ENCODE measurements around the gene LACTBL1. TPM values are rescaled to one million over a fixed set of nuclear protein-coding genes. Genes with fewer than 3 reads are reported as not detected.

LACTBL1 gene
- total RNA-seq, 2 experiments from 2014 or later = not detected

DNA sequence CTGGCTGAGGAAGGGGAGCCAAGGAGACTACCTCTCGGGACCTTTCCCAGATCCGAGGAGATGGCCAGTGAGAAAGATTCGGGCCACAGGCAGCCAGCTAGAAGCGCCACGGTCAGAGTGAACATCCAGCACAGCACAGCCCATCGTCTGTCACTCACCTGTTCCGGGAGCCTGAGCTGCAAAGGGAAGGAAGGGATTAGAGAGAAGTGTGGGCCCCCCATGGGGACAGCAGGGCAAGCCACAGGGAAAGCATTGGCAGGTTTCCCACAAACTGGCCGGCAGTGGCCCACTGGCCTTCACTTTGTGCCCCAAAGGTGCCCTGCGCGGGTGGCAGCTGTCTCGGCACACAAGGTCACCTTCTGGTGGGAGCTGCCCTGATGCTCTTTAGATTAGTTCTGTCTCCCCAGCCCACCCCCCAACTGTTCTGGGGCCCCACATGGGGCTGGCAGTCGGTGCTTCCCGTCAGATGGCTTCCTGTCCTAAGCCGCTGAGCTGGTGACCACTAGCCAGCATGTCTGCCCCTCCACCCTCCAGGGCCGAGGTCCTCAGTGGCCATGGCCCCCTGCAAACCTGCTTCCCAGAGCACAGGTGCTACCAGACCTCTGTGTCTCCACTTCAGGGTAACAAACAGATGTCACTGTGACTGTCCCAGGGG is 56.7 kb downstream of the LACTBL1 start:
- POLR2A ChIA-PET = no interaction called here

DNA sequence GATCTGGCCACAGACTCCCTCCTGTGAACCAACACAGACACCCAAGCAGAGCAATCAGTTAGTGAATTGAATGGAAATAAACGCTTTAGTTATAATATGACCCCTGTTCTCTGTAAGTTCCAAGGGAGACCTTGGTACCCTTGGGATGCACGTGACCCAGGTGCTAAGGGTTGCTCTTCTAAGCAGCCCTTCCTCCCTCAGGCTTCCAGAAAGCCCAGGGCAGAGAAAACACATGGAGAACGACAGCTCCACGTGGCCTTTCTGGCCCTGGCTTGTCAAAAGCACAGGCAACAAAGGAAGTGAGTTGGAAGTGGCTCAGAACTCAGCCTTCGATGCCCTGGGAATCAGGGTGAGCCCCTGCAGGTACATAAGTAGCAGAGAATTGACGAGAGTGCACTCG is 57.4 kb downstream of the LACTBL1 start:
- ChIA-PET POLR2A (no interaction called here), CTCF (no interaction called here)

More for the DNA sequence above, 56.7 kb downstream of the LACTBL1 start:
- CTCF ChIA-PET = no interaction called here

- POLR2A ChIA-PET = no interaction called here
- CTCF ChIA-PET = no interaction called here
Measured at GRCh38 chr1:22914633-22915217, 57.9 kb downstream of the LACTBL1 start.

GRCh38 chr1:22914156-22914555 is 58.5 kb downstream of the LACTBL1 start:
- POLR2A ChIA-PET = no interaction called here
- CTCF ChIA-PET = no interaction called here

DNA sequence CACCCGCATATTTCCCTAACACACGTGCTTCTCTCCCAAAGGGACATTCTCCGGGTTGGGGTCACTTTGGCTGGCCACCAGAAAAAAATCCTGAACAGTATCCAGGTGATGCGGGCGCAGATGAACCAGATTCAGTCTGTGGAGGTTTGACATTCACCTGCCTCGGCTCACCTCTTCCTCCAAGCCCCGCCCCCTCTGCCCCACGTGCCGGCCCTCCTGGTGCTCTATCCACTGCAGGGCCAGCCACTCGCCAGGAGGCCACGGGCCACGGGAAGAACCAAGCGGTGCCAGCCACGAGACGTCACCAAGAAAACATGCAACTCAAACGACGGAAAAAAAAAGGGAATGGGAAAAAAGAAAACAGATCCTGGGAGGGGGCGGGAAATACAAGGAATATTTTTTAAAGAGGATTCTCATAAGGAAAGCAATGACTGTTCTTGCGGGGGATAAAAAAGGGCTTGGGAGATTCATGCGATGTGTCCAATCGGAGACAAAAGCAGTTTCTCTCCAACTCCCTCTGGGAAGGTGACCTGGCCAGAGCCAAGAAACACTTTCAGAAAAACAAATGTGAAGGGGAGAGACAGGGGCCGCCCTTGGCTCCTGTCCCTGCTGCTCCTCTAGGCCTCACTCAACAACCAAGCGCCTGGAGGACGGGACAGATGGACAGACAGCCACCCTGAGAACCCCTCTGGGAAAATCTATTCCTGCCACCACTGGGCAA is 59.1 kb downstream of the LACTBL1 start:
- ChIA-PET POLR2A (no interaction called here), CTCF (no interaction called here)

GRCh38 chr1:22912311-22912710 is 60.4 kb downstream of the LACTBL1 start:
- CTCF ChIA-PET = no interaction called here
- POLR2A ChIA-PET = interaction anchor here (0.6 kb wide), 1 partner anchor 76 kb away, joined by 22 read pairs; no protein-coding TSS in a partner anchor

DNA sequence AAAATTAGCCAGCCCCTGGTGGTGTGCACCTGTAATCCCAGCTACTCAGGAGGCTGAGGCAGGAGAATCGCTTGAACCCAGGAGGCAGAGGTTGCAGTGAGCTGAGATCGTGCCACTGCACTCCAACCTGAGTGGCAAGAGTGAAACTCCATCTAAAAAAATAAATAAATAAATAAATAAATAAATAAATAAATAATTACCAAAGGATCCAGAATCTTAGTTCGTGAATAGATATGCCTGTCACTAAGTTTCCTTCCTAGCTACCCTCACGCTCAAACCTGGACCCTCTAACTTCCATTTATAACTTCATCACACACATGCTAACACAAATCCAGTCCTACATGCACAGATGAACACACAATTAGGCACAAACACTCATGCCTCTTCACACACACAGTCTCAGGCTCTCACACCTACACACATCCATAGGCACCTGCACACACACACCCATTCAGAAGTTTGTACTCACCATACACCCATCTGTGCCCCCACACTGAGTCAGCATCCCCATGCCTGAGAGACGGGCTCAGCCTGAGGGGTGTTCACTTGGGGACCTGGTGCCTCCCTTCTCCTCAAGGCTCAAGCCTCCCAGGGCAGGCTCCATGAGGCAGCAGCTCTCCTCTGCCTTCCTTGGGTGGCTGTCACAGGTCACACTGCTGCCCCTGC is 61.5 kb downstream of the LACTBL1 start:
- ChIA-PET POLR2A (no interaction called here), CTCF (no interaction called here)

- ChIA-PET POLR2A (no interaction called here), CTCF (no interaction called here)
Measured at GRCh38 chr1:22910286-22910685, 62.4 kb downstream of the LACTBL1 start.

GRCh38 chr1:22908880-22909426 is 63.7 kb downstream of the LACTBL1 start:
- POLR2A ChIA-PET = no interaction called here
- CTCF ChIA-PET = no interaction called here

- POLR2A ChIA-PET = no interaction called here
- CTCF ChIA-PET = no interaction called here
Measured at GRCh38 chr1:22907528-22907927, 65.1 kb downstream of the LACTBL1 start.

DNA sequence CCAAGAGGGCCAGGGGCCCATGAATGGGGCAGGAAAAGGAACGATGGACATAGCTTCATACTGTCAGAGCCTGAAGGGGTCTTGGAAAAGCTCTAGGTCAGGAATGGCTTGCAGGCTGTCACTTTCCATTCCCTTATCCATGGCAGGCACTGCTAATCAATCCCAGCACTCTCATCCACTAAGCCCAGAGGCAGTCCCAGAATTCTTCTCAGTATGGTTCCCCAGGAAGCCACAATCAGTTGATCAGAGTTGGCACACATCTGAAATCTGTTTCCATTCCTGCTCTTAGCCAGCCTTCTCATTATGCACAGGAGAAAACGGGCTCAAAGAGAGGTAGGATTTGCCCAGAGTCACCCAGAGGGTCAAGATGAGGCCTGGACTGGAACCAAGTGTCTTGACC is 65.7 kb downstream of the LACTBL1 start:
- CTCF ChIA-PET = no interaction called here
- POLR2A ChIA-PET = no interaction called here

GRCh38 chr1:22903113-22903512 is 69.6 kb downstream of the LACTBL1 start:
- ChIA-PET CTCF (interaction anchor here (0.6 kb wide), 1 partner anchor 689 kb away, joined by 3 read pairs; no protein-coding TSS in a partner anchor), POLR2A (no interaction called here)

Other genes with a start within 250 kb of the LACTBL1 start
- gene TEX46, start 43.0 kb upstream of the LACTBL1 start, total RNA-seq = not detected
- gene KDM1A, start 46.6 kb upstream of the LACTBL1 start, total RNA-seq = 10 to 100 TPM; 69.6 TPM
- gene LUZP1, start 196.0 kb upstream of the LACTBL1 start, total RNA-seq = 10 to 100 TPM; 20.4 to 20.7 TPM
- not detected for gene HTR1D, start 244.6 kb upstream of the LACTBL1 start, total RNA-seq